Uterus (tissue), 4 donors: ENCODE results near the gene NAV2. TPM values are rescaled to one million over a fixed set of nuclear protein-coding genes. Genes with fewer than 3 reads are reported as not detected.

Source experiments
- DNase-seq, 2 donors: peaks; one replicate each; pipeline ENCODE4 v3.0.0-alpha.2; 2019 to 2020
- H3K27ac ChIP-seq, 2 donors: fragments of 200-600 bp; sonication (generic); 1 replicate in 1 of 2; 2 replicates in 1 of 2; pipeline ENCODE4 v1.5.1; 2016 to 2018
- H3K27me3 ChIP-seq, 2 donors: fragments of 200-600 bp; sonication (generic); one replicate each; pipeline ENCODE4 v1.5.1; 2018 to 2019; ENCODE audit warnings: control low read depth in 1 of 2
- H3K36me3 ChIP-seq, 2 donors: fragments of 200-600 bp; sonication (generic); one replicate each; pipeline ENCODE4 v1.5.1; 2019; ENCODE audit warnings: control low read depth in 1 of 2
- H3K4me1 ChIP-seq, 2 donors: fragments of 200-600 bp; sonication (generic); one replicate each; pipeline ENCODE4 v1.5.1; 2018 to 2019; ENCODE audit warnings: control low read depth in 1 of 2
- H3K4me3 ChIP-seq, 2 donors: fragments of 200-600 bp; sonication (generic); 1 replicate in 1 of 2; 2 replicates in 1 of 2; pipeline ENCODE4 v1.5.1; 2018 to 2019; ENCODE audit warnings: mild to moderate bottlenecking in 1 of 2
- H3K9me3 ChIP-seq, 2 donors: fragments of 200-600 bp; sonication (generic); one replicate each; pipeline ENCODE4 v1.5.1; 2019; ENCODE audit warnings: control low read depth in 1 of 2
- CTCF ChIP-seq, 4 experiments: fragments of 200-600 bp in 2 of 4; fragments of 450-650 bp in 2 of 4; sonication (generic) in 2 of 4; IDR thresholded peaks; one replicate each; pipeline ENCODE4 v1.5.1; 2016 to 2019; ENCODE audit warnings: antibody characterized with exemption in 4 of 4, mild to moderate bottlenecking in 2 of 4, moderate library complexity in 1 of 4
- POLR2A ChIP-seq, 2 donors: fragments of 450-650 bp; IDR thresholded peaks; one replicate each; pipeline ENCODE4 v1.6.1; 2016; ENCODE audit warnings: antibody characterized with exemption in 2 of 2, mild to moderate bottlenecking in 1 of 2, moderate library complexity in 1 of 2
- intact Hi-C: fragments of 100-400 bp; cut with DNase I; formaldehyde crosslinking; loops from one replicate; pipeline ENCODE4 v1.15.1; 2023; ENCODE audit warnings: low total_unique reads
- total RNA-seq, 4 donors: library from RNA; depleted of rRNA in 3 of 4; stranded (reverse); fragments of >200 nt in 3 of 4; gene quantifications; one replicate each; pipeline versions ENCODE4 v1.1.0 to v1.2.4, GENCODE V29; 2014 to 2023
- donor health status: DM: yes; HTN: yes; CAD: no.

Gene NAV2
- total RNA-seq, 4 donors from 2014 or later: 2.6 to 31.6 (median 5.7) TPM

GRCh38 chr11:20048707-20049106 lies 336.1 kb downstream of the NAV2 start:
- TF ChIP-seq POLR2A (IDR thresholded peaks at IDR 0.05) (no peak), CTCF (IDR thresholded peaks at IDR 0.05) (no peak)
- Histone ChIP-seq H3K27me3 (no peaks in the 10 kb centered on the region), H3K4me1 (peaks cover 10 to 11% of the 10 kb centered on the region in 2 donors), H3K9me3 (no peaks in the 10 kb centered on the region), H3K36me3 (no peaks in the 10 kb centered on the region), H3K4me3 (no peak overlapping the region), H3K27ac (peak overlapping the region; percentile 59 to 78)
- no peak for DNase-seq
- intact Hi-C loops: loop anchor here (10.0 kb wide), 1 partner anchor 46 kb away; no protein-coding TSS in a partner anchor

- Histone ChIP-seq H3K4me1 (peaks cover 10 to 11% of the 10 kb centered on the region in 2 donors), H3K9me3 (no peaks in the 10 kb centered on the region), H3K27me3 (no peaks in the 10 kb centered on the region), H3K27ac (peak overlapping the region; percentile 59 to 78), H3K4me3 (no peak overlapping the region), H3K36me3 (no peaks in the 10 kb centered on the region)
- TF ChIP-seq POLR2A (IDR thresholded peaks at IDR 0.05) (no peak), CTCF (IDR thresholded peaks at IDR 0.05) (no peak)
- intact Hi-C loops: loop anchor here (10.0 kb wide), 1 partner anchor 46 kb away; no protein-coding TSS in a partner anchor
- peak; percentile 31 to 59 for DNase-seq
Observed at GRCh38 chr11:20049231-20049630, 336.6 kb downstream of the NAV2 start.

GRCh38 chr11:20050048-20050447 lies 337.4 kb downstream of the NAV2 start:
- Histone ChIP-seq H3K4me3 (no peak overlapping the region), H3K4me1 (peaks cover 10 to 11% of the 10 kb centered on the region in 2 donors), H3K9me3 (no peaks in the 10 kb centered on the region), H3K27ac (peak overlapping the region; percentile 59 to 78), H3K36me3 (no peaks in the 10 kb centered on the region), H3K27me3 (no peaks in the 10 kb centered on the region)
- TF ChIP-seq POLR2A (IDR thresholded peaks at IDR 0.05) (no peak), CTCF (IDR thresholded peaks at IDR 0.05) (no peak)
- intact Hi-C loops: loop anchor here (10.0 kb wide), 1 partner anchor 65 kb away; no protein-coding TSS in a partner anchor
- no peak for DNase-seq

- Histone ChIP-seq H3K4me1 (peaks cover 10 to 11% of the 10 kb centered on the region in 2 donors), H3K9me3 (no peaks in the 10 kb centered on the region), H3K36me3 (no peaks in the 10 kb centered on the region), H3K27ac (peak overlapping the region in 1 of 2 donors; percentile 78), H3K4me3 (no peak overlapping the region), H3K27me3 (no peaks in the 10 kb centered on the region)
- intact Hi-C loops: loop anchor here (10.0 kb wide), 1 partner anchor 64 kb away; no protein-coding TSS in a partner anchor
- no peak for DNase-seq
- no peak for TF ChIP-seq CTCF (IDR thresholded peaks at IDR 0.05)
- no peak for TF ChIP-seq POLR2A (IDR thresholded peaks at IDR 0.05)
Observed at GRCh38 chr11:20050551-20051333, 338.1 kb downstream of the NAV2 start.
